Stomach (tissue), 9 donors: ENCODE results near the gene ROBO2. TPM values are rescaled to one million over a fixed set of nuclear protein-coding genes. Genes with fewer than 3 reads are reported as not detected.

Experiments
- DNase-seq, 2 donors: peaks; one replicate each; pipeline versions ENCODE4 v3.0.0 to v3.0.0-alpha.2; 2013 to 2019
- H3K27ac ChIP-seq, 5 donors: fragments of 200-600 bp in 4 of 5; sonication (generic) in 4 of 5; one replicate each; pipeline ENCODE4 v1.5.1; 2013 to 2019; ENCODE audit warnings: mild to moderate bottlenecking in 1 of 5, moderate library complexity in 1 of 5
- H3K27me3 ChIP-seq, 3 donors: fragments of 200-600 bp; sonication (generic); one replicate each; pipeline ENCODE4 v1.5.1; 2017 to 2019; ENCODE audit warnings: mixed run types in 1 of 3
- H3K36me3 ChIP-seq, 4 donors: fragments of 200-600 bp; sonication (generic); 1 replicate in 3 of 4; 2 replicates in 1 of 4; pipeline ENCODE4 v1.5.1; 2016 to 2019
- H3K4me1 ChIP-seq, 4 donors: fragments of 200-600 bp; sonication (generic); one replicate each; pipeline ENCODE4 v1.5.1; 2016 to 2019
- H3K4me3 ChIP-seq, 4 donors: fragments of 200-600 bp; sonication (generic) in 3 of 4; one replicate each; pipeline ENCODE4 v1.5.1; 2016 to 2019; ENCODE audit warnings: mild to moderate bottlenecking in 1 of 4
- H3K9me3 ChIP-seq, 4 donors: fragments of 200-600 bp; sonication (generic); one replicate each; pipeline ENCODE4 v1.5.1; 2016 to 2019
- CTCF ChIP-seq, 7 experiments: fragments of 450-650 bp in 4 of 7; fragments of 200-600 bp in 3 of 7; sonication (generic) in 3 of 7; IDR thresholded peaks; one replicate each; pipeline ENCODE4 v1.5.1; 2016 to 2019; ENCODE audit warnings: antibody characterized with exemption in 7 of 7, control low read depth in 2 of 7, mild to moderate bottlenecking in 1 of 7
- EP300 ChIP-seq: sonication (generic); formaldehyde crosslinking; IDR thresholded peaks from one replicate; pipeline ENCODE4 v1.6.1; 2017; ENCODE audit warnings: antibody characterized with exemption
- POLR2A ChIP-seq, 4 donors: fragments of 450-650 bp; IDR thresholded peaks; one replicate each; pipeline ENCODE4 v1.6.1; 2016; ENCODE audit warnings: antibody characterized with exemption in 4 of 4, control low read depth in 2 of 4, mild to moderate bottlenecking in 1 of 4, moderate library complexity in 1 of 4
- POLR2AphosphoS5 ChIP-seq, 3 donors: sonication (generic); formaldehyde crosslinking; IDR thresholded peaks; one replicate each; pipeline ENCODE4 v1.6.1; 2016; ENCODE audit warnings: antibody characterized with exemption in 3 of 3
- WGBS, 5 donors: extraction: QIAGEN DNeasy Blood & Tissue Kit in 3 of 5; methylation state at CpG; one replicate each; pipeline versions ENCODE4 v1.1.5 to v1.1.7; 2013 to 2018; 5-methylcytosine and 5-hydroxymethylcytosine counted together
- intact Hi-C: fragments of 100-400 bp; cut with DNase I; formaldehyde crosslinking; loops from one replicate; pipeline ENCODE4 v1.15.1; 2023; ENCODE audit warnings: low total_unique reads
- polyA plus RNA-seq, 3 donors: library from polyadenylated mRNA; stranded (reverse); fragments of 200-250 nt; gene quantifications; one replicate each; pipeline ENCODE4 v1.2.3, GENCODE V29; 2013
- total RNA-seq, 5 donors: library from RNA; depleted of rRNA; stranded (reverse); fragments of >200 nt; gene quantifications; one replicate each; pipeline versions ENCODE4 v1.1.0 to v1.2.3, GENCODE V29; 2014 to 2016
- donor health status: healthy with polysubstance abuse.
- donor health status: Bipolar disorder and iron deficiency.
- donor health status: healthy.

ROBO2 gene
- total and polyA plus RNA-seq, 8 donors, result 0.25 to 11.4 (median 0.45) TPM; not detected in 2

GRCh38 chr3:77079988-77080610 is 40.2 kb downstream of the ROBO2 start:
- 84 to 87% (median 86%) methylated on average over 12 of the region's 12 CpGs for WGBS, 5 donors
- Histone ChIP-seq H3K4me3 (no peak overlapping the region), H3K4me1 (peaks cover 0 to 8% (median 0%) of the 10 kb centered on the region in 4 donors), H3K27me3 (no peaks in the 10 kb centered on the region), H3K9me3 (no peaks in the 10 kb centered on the region), H3K27ac (no peak overlapping the region), H3K36me3 (no peaks in the 10 kb centered on the region)
- no peak for DNase-seq
- TF ChIP-seq POLR2A (IDR thresholded peaks at IDR 0.05) (no peak), POLR2AphosphoS5 (IDR thresholded peaks at IDR 0.05) (no peak), EP300 (no peak), CTCF (IDR thresholded peaks at IDR 0.05) (no peak)
- intact Hi-C loops, result no loop called here

GRCh38 chr3:77081240-77081661 is 41.4 kb downstream of the ROBO2 start:
- no peak overlapping the region for H3K4me3 ChIP-seq
- no peak overlapping the region for H3K27ac ChIP-seq
- WGBS, 5 donors, result 11 to 28% (median 13%) methylated on average over 3 of the region's 3 CpGs
- intact Hi-C loops, result no loop called here
- no peaks in the 10 kb centered on the region for H3K36me3 ChIP-seq
- DNase-seq, result peak in 1 of 2 donors; percentile 70
- H3K4me1 ChIP-seq, result peaks cover 0 to 8% (median 0%) of the 10 kb centered on the region in 4 donors
- no peaks in the 10 kb centered on the region for H3K9me3 ChIP-seq
- H3K27me3 ChIP-seq, result no peaks in the 10 kb centered on the region
- TF ChIP-seq POLR2AphosphoS5 (IDR thresholded peaks at IDR 0.05), result no peak
- no peak for TF ChIP-seq EP300
- TF ChIP-seq CTCF (IDR thresholded peaks at IDR 0.05), result no peak
- TF ChIP-seq POLR2A (IDR thresholded peaks at IDR 0.05), result no peak

- intact Hi-C loops, result no loop called here
- peaks cover 0 to 8% (median 0%) of the 10 kb centered on the region in 4 donors for H3K4me1 ChIP-seq
Measured at GRCh38 chr3:77084511-77084910, 44.6 kb downstream of the ROBO2 start.

GRCh38 chr3:77086408-77086807 is 46.5 kb downstream of the ROBO2 start:
- Histone ChIP-seq H3K36me3 (no peaks in the 10 kb centered on the region), H3K4me3 (no peak overlapping the region), H3K27ac (no peak overlapping the region), H3K4me1 (peaks cover 0 to 3% (median 0%) of the 10 kb centered on the region in 4 donors), H3K27me3 (no peaks in the 10 kb centered on the region), H3K9me3 (no peaks in the 10 kb centered on the region)
- intact Hi-C loops, result no loop called here
- 90 to 97% (median 92%) methylated on average over 6 of the region's 6 CpGs for WGBS, 5 donors
- DNase-seq, result no peak
- TF ChIP-seq POLR2AphosphoS5 (IDR thresholded peaks at IDR 0.05), result no peak
- TF ChIP-seq CTCF (IDR thresholded peaks at IDR 0.05), result peak in 1 of 7 experiments; percentile 9

More at GRCh38 chr3:77084511-77084910, 44.6 kb downstream of the ROBO2 start:
- 52 to 68% (median 59%) methylated on average over 2 of the region's 2 CpGs for WGBS, 5 donors
- TF ChIP-seq CTCF (IDR thresholded peaks at IDR 0.05) (no peak), POLR2AphosphoS5 (IDR thresholded peaks at IDR 0.05) (no peak), EP300 (no peak), POLR2A (IDR thresholded peaks at IDR 0.05) (no peak)
- no peak overlapping the region for H3K4me3 ChIP-seq
- no peaks in the 10 kb centered on the region for H3K9me3 ChIP-seq
- H3K36me3 ChIP-seq, result no peaks in the 10 kb centered on the region
- no peak for DNase-seq
- H3K27me3 ChIP-seq, result no peaks in the 10 kb centered on the region
- no peak overlapping the region for H3K27ac ChIP-seq
